A673 (cell line): Measurements from ENCODE around the gene HMGB1. TPM values are rescaled to one million over a fixed set of nuclear protein-coding genes. Genes with fewer than 3 reads are reported as not detected.

Source experiments
- BruUV-seq: library from RNA; stranded (reverse); fragments of 400-500 nt; replicated peaks from 2 replicates; lab custom pipeline; 2021; lab: Mats Ljungman, UMichigan
- CTCF ChIA-PET: fragments of 300-600 bp; sonication (Branson Sonifier 250); formaldehyde crosslinking; loops from one replicate; lab custom pipeline; 2022; ENCODE audit warnings: antibody characterized with exemption; lab: Charles Lee
- POLR2A ChIA-PET: fragments of 300-600 bp; sonication (Branson Sonifier 250); formaldehyde crosslinking; loops from one replicate; lab custom pipeline; 2022; ENCODE audit warnings: antibody characterized with exemption; ENCODE audit not compliant: low non-redundant PET; lab: Charles Lee
- DNase-seq: peaks from one replicate; pipeline ENCODE4 v3.0.0-alpha.2; 2015; ENCODE audit warnings: low spot score
- H3K27ac ChIP-seq: fragments of 200-600 bp; sonication (generic); 2 replicates; pipeline ENCODE4 v1.5.1; 2016; ENCODE audit warnings: mixed run types, low read depth, mild to moderate bottlenecking, mixed read lengths, antibody characterized with exemption, low read length; ENCODE audit not compliant: poor library complexity, severe bottlenecking
- H3K27me3 ChIP-seq: fragments of 200-600 bp; sonication (generic); replicated peaks from 2 replicates; pipeline ENCODE4 v1.6.1; 2017; ENCODE audit warnings: mixed run types, low read depth, mild to moderate bottlenecking, mixed read lengths, antibody characterized with exemption, low read length; ENCODE audit not compliant: insufficient read depth, poor library complexity
- H3K36me3 ChIP-seq: fragments of 200-600 bp; sonication (generic); 2 replicates; pipeline ENCODE4 v1.6.1; 2016; ENCODE audit warnings: mixed run types, mild to moderate bottlenecking, mixed read lengths, antibody characterized with exemption, low read length; ENCODE audit not compliant: insufficient read depth, poor library complexity, severe bottlenecking
- H3K4me1 ChIP-seq: fragments of 200-600 bp; sonication (generic); 2 replicates; pipeline ENCODE4 v1.6.1; 2017; ENCODE audit warnings: mixed run types, mild to moderate bottlenecking, mixed read lengths, antibody characterized with exemption, low read length; ENCODE audit not compliant: insufficient read depth, poor library complexity, severe bottlenecking
- H3K4me3 ChIP-seq: fragments of 200-600 bp; sonication (generic); 2 replicates; pipeline ENCODE4 v1.5.1; 2016; ENCODE audit warnings: low read depth, mixed run types, mild to moderate bottlenecking, mixed read lengths, low read length; ENCODE audit not compliant: poor library complexity, severe bottlenecking
- H3K9me3 ChIP-seq: fragments of 200-600 bp; sonication (generic); 2 replicates; pipeline ENCODE4 v1.6.1; 2016; ENCODE audit warnings: mixed run types, low read depth, mild to moderate bottlenecking, mixed read lengths, antibody characterized with exemption, low read length; ENCODE audit not compliant: poor library complexity, severe bottlenecking
- CTCF ChIP-seq: fragments of 300-800, 200-600 bp; sonication (generic); conservative IDR thresholded peaks from 2 replicates; pipeline ENCODE4 v1.5.1; 2017; ENCODE audit warnings: low read depth, mild to moderate bottlenecking, antibody characterized with exemption, low read length, moderate library complexity, mixed read lengths
- EZH2 ChIP-seq: fragments of 200-600 bp; sonication (generic); IDR thresholded peaks from 2 replicates; pipeline ENCODE4 v1.6.1; 2017; ENCODE audit warnings: borderline replicate concordance, low read depth, mild to moderate bottlenecking, mixed read lengths, antibody characterized with exemption, low read length; ENCODE audit not compliant: poor library complexity, severe bottlenecking
- intact Hi-C: fragments of 100-400 bp; cut with micrococcal nuclease; formaldehyde crosslinking; loops from one replicate; pipeline ENCODE4 v1.10.0; 2022; ENCODE audit not compliant: unreplicated experiment
- total RNA-seq: library from RNA; stranded (reverse); gene quantifications from 2 replicates; pipeline ENCODE4 v1.2.3, GENCODE V29; 2021

Gene HMGB1
- total RNA-seq, 1 experiment from 2014 or later: 1,602 TPM

DNA sequence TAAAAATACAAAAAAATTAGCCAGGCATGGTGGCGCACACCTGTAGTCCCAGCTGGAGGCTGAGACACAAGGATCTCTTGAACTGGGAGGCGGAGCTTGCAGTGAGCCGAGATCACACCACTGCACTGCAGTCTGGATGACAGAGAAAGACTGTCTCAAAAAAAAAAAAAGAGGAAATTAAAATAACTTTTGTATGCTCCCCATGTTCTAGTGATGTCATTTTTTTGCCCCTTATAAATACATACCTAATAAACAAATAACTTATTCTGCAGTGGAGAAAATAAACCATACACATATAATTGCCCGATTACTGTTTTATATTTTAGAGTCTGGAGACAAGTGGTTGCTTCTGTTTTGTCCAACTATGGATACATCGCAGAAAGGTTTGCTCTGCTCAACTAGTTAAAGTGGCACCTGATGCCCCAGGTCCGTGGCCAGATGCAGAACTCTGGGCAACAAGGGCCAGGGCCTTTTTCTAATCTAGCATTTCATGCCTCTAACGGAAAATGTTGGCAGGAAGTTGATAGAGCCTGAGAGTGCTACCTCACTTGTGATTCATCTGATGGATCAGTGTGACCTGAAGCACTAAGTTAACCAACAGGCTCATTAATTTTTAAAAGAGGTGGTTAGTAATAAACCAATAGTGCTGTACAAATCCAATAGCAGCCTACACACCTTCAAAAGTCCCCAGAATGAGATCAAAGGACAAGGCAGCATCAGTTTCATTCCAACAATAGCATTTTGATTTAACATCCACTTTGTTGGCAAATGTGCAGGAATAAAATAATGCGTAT, 24.6 kb downstream of the HMGB1 start:
- no peak for DNase-seq
- Histone ChIP-seq H3K4me3 (no peak overlapping the region), H3K9me3 (no peaks in the 10 kb centered on the region), H3K27ac (no peak overlapping the region), H3K27me3 (no peaks in the 10 kb centered on the region), H3K36me3 (no peaks in the 10 kb centered on the region), H3K4me1 (peaks cover 30% of the 10 kb centered on the region)
- ChIA-PET CTCF (no interaction called here), POLR2A (no interaction called here)
- BruUV-seq: no TSS peak
- intact Hi-C loops: no loop called here
- TF ChIP-seq CTCF: no peak

- H3K9me3 ChIP-seq: no peaks in the 10 kb centered on the region
- H3K27me3 ChIP-seq: no peaks in the 10 kb centered on the region
- no peak overlapping the region for H3K27ac ChIP-seq
- H3K4me3 ChIP-seq: no peak overlapping the region
- TF ChIP-seq CTCF (no peak), EZH2 (no peak)
- H3K36me3 ChIP-seq: no peaks in the 10 kb centered on the region
- peaks cover 6% of the 10 kb centered on the region for H3K4me1 ChIP-seq
- DNase-seq: no peak
- CTCF ChIA-PET: no interaction called here
- POLR2A ChIA-PET: no interaction called here
- BruUV-seq: no TSS peak
- intact Hi-C loops: no loop called here
Measured at GRCh38 chr13:30438286-30438685, 27.4 kb downstream of the HMGB1 start.

DNA sequence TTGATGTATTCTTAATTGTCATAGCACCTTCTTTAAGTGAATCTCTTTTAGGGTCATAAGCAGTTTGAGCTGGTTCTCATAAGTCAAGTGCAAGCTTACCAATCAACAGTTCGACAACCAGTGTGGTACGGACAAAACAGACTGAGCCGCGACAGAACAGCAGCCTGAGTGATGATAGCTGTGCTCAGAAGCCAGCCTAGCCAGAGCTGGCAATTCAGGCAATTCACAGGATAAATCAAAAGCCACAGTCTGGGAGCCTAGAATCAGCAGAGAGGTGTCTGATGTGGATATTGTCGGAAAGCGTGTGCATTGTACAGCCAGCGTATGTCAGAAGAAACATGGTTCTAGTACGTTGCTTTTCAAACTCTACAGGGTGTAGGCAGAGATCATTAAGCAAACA, 28.6 kb downstream of the HMGB1 start:
- Histone ChIP-seq H3K27me3 (no peaks in the 10 kb centered on the region), H3K4me3 (no peak overlapping the region), H3K36me3 (no peaks in the 10 kb centered on the region), H3K9me3 (no peaks in the 10 kb centered on the region), H3K27ac (no peak overlapping the region), H3K4me1 (no peaks in the 10 kb centered on the region)
- TF ChIP-seq CTCF (no peak), EZH2 (no peak)
- BruUV-seq: no TSS peak
- DNase-seq: no peak
- POLR2A ChIA-PET: no interaction called here
- intact Hi-C loops: no loop called here
- CTCF ChIA-PET: no interaction called here
